Putamen (tissue), 1 donor: ENCODE results near the gene RAD51.
"Not testable (repeated sequence)": the region's sequence is repeated elsewhere in the genome, so short reads cannot be mapped to it uniquely, and the experiment has no call there.

Experiments
- DNase-seq: peaks from one replicate; pipeline ENCODE4 v3.0.0-alpha.2; 2016; ENCODE audit warnings: low spot score

RAD51 gene

GRCh38 chr15:40694688-40695468, at the start of gene RAD51:
Gene RAD51, plus strand, starts transcription at chr15:40695174. Its CDS starts 3,585 bp downstream, at chr15:40698759.
- DNase-seq, result peak; percentile 91

- no peak for DNase-seq
These were observed 47.5 kb upstream of the RAD51 start for GRCh38 chr15:40647523-40647922.

- no peak for DNase-seq
These were observed 44.5 kb upstream of the RAD51 start for GRCh38 chr15:40650479-40650878.

GRCh38 chr15:40660686-40661085, 34.3 kb upstream of the RAD51 start:
- DNase-seq, result no peak

GRCh38 chr15:40664909-40665308, 30.1 kb upstream of the RAD51 start:
- DNase-seq, result no peak

- DNase-seq, result not testable (repeated sequence)
These were observed 18.7 kb upstream of the RAD51 start for GRCh38 chr15:40676290-40676689.

- not testable (repeated sequence) for DNase-seq
These were observed 18.1 kb upstream of the RAD51 start for GRCh38 chr15:40676906-40677305.

- no peak for DNase-seq
These were observed 14.8 kb upstream of the RAD51 start for GRCh38 chr15:40680151-40680550.

- not testable (repeated sequence) for DNase-seq
These were observed 14.0 kb upstream of the RAD51 start for GRCh38 chr15:40680959-40681358.

GRCh38 chr15:40684381-40684780, 10.6 kb upstream of the RAD51 start:
- no peak for DNase-seq

- no peak for DNase-seq
These were observed 9.6 kb upstream of the RAD51 start for GRCh38 chr15:40685376-40685775.

- no peak for DNase-seq
These were observed 5.8 kb upstream of the RAD51 start for GRCh38 chr15:40688932-40689799.

- no peak for DNase-seq
These were observed 3.2 kb upstream of the RAD51 start for GRCh38 chr15:40691737-40692136.

- DNase-seq, result no peak
These were observed 878 bp upstream of the RAD51 start for GRCh38 chr15:40693904-40694687.

- DNase-seq, result no peak
These were observed 506 bp downstream of the RAD51 start for GRCh38 chr15:40695469-40695890.

- DNase-seq, result no peak
These were observed 1.3 kb downstream of the RAD51 start for GRCh38 chr15:40696228-40696627.

- DNase-seq, result no peak
These were observed 2.9 kb downstream of the RAD51 start for GRCh38 chr15:40697916-40698315.

GRCh38 chr15:40702077-40702476, 7.1 kb downstream of the RAD51 start:
- DNase-seq, result no peak

- DNase-seq, result no peak
These were observed 11.1 kb downstream of the RAD51 start for GRCh38 chr15:40706121-40706520.

GRCh38 chr15:40714144-40714543, 19.2 kb downstream of the RAD51 start:
- no peak for DNase-seq

- DNase-seq, result no peak
These were observed 21.2 kb downstream of the RAD51 start for GRCh38 chr15:40716165-40716564.

GRCh38 chr15:40721701-40722100, 26.7 kb downstream of the RAD51 start:
- DNase-seq, result no peak
